Chondrocyte (in vitro differentiated cells): ENCODE measurements around the gene THSD4. TPM values are rescaled to one million over a fixed set of nuclear protein-coding genes. Genes with fewer than 3 reads are reported as not detected.

Experiments used
- DNase-seq: peaks from one replicate; pipeline ENCODE4 v3.0.0; 2021; ENCODE audit warnings: mixed read lengths, low spot score
- H3K27ac Mint-ChIP-seq: one replicate; pipeline ENCODE4 v1.8.0; 2021; ENCODE audit warnings: mild to moderate bottlenecking, moderate library complexity, mixed read lengths; ENCODE audit not compliant: unreplicated experiment
- H3K27me3 Mint-ChIP-seq: 2 replicates; pipeline ENCODE4 v1.8.0; 2021; ENCODE audit warnings: low read depth, mixed read lengths
- H3K36me3 Mint-ChIP-seq: 2 replicates; pipeline ENCODE4 v1.8.0; 2021; ENCODE audit warnings: low read depth, mixed read lengths
- H3K4me1 Mint-ChIP-seq: 2 replicates; pipeline ENCODE4 v1.8.0; 2021; ENCODE audit warnings: low read depth, mild to moderate bottlenecking, mixed read lengths
- H3K4me3 Mint-ChIP-seq: one replicate; pipeline ENCODE4 v1.8.0; 2021; ENCODE audit warnings: mild to moderate bottlenecking, moderate library complexity, mixed read lengths; ENCODE audit not compliant: unreplicated experiment
- H3K9me3 Mint-ChIP-seq: 2 replicates; pipeline ENCODE4 v1.8.0; 2021; ENCODE audit warnings: low read depth, mixed read lengths
- total RNA-seq: library from RNA; stranded (reverse); gene quantifications from 3 replicates; pipeline ENCODE4 v1.2.1, GENCODE V29; 2021
- TF ChIP-seq, protein P1 (sequence below): fragments of 200-600 bp; sonication (generic); IDR thresholded peaks from 2 replicates; pipeline ENCODE4 v1.5.0; 2021; ENCODE audit warnings: antibody characterized with exemption, mild to moderate bottlenecking, moderate library complexity

The THSD4 gene
- total RNA-seq, 1 donor from 2014 or later: 3.4 TPM

DNA sequence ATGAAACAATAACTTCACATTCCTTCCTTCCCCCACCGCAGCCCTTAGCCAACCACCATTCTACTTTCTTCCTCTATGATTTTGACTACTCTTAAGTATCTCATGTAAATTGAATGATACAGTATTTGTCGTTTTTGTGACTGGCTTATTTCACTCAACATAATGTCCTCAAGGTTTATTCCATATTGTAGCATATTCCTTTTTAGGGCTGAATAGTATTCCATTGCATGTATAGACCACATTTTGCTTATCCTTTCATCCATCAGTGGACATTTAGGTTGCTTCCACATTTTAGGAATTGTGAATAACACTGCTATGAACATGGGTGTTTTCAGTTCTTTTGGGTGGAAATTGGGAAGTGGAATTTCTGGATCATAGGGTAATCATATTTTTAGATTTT, 106.1 kb downstream of the THSD4 start:
- DNase-seq: no peak
- Mint-ChIP-seq H3K27me3 (peaks cover 3% of the 10 kb centered on the region), H3K27ac (no peak overlapping the region), H3K36me3 (peaks cover 2% of the 10 kb centered on the region), H3K4me1 (no peaks in the 10 kb centered on the region), H3K4me3 (no peak overlapping the region), H3K9me3 (no peaks in the 10 kb centered on the region)
- TF ChIP-seq, protein P1, sequence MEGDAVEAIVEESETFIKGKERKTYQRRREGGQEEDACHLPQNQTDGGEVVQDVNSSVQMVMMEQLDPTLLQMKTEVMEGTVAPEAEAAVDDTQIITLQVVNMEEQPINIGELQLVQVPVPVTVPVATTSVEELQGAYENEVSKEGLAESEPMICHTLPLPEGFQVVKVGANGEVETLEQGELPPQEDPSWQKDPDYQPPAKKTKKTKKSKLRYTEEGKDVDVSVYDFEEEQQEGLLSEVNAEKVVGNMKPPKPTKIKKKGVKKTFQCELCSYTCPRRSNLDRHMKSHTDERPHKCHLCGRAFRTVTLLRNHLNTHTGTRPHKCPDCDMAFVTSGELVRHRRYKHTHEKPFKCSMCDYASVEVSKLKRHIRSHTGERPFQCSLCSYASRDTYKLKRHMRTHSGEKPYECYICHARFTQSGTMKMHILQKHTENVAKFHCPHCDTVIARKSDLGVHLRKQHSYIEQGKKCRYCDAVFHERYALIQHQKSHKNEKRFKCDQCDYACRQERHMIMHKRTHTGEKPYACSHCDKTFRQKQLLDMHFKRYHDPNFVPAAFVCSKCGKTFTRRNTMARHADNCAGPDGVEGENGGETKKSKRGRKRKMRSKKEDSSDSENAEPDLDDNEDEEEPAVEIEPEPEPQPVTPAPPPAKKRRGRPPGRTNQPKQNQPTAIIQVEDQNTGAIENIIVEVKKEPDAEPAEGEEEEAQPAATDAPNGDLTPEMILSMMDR: no peak

DNA sequence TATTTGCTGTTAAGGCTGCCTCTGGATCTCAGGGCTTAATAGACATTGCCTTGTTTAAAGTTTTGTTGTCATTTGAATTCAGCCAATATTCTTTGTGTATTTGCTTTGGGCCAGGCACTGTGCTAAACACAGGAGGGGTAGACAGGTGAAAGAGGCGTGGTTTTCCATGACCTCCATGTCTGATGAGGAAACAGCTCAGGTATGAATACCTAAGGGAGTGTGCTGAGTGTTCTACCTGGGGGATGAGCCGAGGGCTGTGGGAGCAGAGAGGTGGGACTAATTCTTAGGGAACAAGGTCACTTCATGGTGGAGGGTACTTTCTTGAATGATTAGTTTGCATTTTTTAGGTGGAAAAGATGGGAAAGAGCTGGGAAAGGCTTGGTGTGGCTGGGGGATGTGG, 108.2 kb downstream of the THSD4 start:
- no peaks in the 10 kb centered on the region for H3K9me3 Mint-ChIP-seq
- TF ChIP-seq, protein P1: no peak
- no peak overlapping the region for H3K27ac Mint-ChIP-seq

DNA sequence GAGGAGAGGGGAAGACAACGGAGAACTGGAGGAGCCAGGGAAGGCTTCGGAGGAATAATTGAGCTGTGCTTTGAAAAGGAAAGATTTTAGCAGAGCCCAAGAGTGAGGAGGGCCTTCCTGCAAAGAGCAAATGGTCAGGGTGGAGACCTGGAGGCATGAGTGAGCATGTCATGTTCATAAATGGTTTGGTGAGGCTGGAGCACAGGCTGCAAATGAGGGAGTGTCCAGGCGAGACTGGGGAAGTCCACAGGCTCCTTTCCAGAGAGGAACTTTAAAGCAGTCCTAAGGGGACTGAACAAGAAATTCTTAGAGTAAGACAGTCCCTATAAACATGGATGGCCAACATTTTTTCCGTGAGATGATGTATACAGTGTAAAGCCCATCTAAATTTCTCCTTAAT, 108.8 kb downstream of the THSD4 start:
- TF ChIP-seq, protein P1: no peak
- Mint-ChIP-seq H3K4me3 (no peak overlapping the region), H3K9me3 (no peaks in the 10 kb centered on the region), H3K27me3 (peaks cover 3% of the 10 kb centered on the region), H3K36me3 (peaks cover 2% of the 10 kb centered on the region), H3K27ac (no peak overlapping the region), H3K4me1 (no peaks in the 10 kb centered on the region)
- DNase-seq: no peak

More for the DNA sequence above, 108.2 kb downstream of the THSD4 start:
- Mint-ChIP-seq H3K4me1 (no peaks in the 10 kb centered on the region), H3K36me3 (peaks cover 2% of the 10 kb centered on the region), H3K27me3 (peaks cover 3% of the 10 kb centered on the region), H3K4me3 (no peak overlapping the region)
- DNase-seq: no peak

DNA sequence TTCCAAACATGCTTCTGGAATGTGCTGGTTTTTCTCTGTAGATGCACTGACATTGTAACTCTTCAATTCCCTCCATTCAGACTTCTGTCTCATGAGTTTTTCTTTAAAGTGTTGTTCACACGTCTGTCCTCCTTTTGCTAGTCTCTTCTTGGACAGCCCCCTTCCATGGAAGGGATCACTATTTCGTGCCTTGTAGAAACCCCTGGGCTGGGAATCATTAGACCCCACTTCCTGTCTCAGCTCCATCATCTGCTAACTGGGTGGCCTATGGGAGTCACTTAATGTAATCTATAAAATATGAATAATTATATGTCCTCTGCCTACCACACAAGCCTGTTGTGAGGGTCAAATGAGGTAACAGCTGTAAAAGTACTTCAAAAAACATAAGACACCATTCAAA, 110.6 kb downstream of the THSD4 start:
- no peaks in the 10 kb centered on the region for H3K4me1 Mint-ChIP-seq
- H3K9me3 Mint-ChIP-seq: no peaks in the 10 kb centered on the region
- H3K4me3 Mint-ChIP-seq: no peak overlapping the region

DNA sequence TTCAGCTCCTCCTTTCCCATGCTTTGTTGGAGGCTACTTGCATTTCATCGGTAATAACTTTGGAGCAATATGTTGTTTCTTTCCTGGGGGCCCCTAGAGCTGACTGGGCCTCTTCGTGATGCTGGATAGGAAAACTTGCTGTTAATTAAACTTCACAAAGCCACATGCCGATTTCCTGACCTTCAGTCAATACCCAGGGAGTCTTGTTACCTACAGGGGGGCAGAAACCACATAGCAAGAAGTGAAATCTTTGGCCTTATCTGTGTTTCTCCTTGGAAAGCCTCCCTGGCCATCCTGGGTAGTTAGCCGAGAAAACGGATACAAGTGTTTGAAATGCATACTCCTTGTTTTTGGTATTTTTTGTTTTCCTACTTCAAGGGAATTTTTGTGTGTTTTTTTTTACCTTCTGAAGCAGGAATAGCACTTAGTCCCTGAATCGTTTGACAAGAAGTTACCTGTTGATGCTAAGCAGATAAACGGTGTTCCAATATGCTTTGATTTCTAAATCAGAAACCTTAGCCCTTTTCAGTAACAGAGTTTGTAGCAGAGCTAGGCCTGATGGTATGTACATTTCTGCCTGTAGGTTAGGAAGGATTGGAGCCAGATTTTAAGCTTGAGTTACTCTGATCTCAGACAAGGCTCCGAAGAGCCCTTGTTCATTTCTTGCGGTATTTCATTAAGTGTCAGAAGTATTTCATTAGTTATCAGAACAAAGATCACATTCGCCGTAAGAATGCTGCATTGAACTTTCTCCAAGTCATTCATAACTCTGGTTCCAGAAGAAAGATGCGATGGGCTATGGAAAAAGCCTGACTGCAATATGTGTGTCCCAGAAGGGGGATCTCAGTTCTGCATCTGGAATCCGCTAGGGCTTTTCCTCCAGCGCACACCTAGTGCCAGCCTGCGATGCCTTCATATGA, 111.5 kb downstream of the THSD4 start:
- Mint-ChIP-seq H3K27ac (no peak overlapping the region), H3K4me1 (no peaks in the 10 kb centered on the region), H3K36me3 (peaks cover 2% of the 10 kb centered on the region), H3K4me3 (no peak overlapping the region), H3K27me3 (peaks cover 3% of the 10 kb centered on the region), H3K9me3 (no peaks in the 10 kb centered on the region)
- TF ChIP-seq, protein P1: no peak
- no peak for DNase-seq

More for the DNA sequence above, 110.6 kb downstream of the THSD4 start:
- no peak for DNase-seq
- H3K36me3 Mint-ChIP-seq: peaks cover 2% of the 10 kb centered on the region
- H3K27me3 Mint-ChIP-seq: peaks cover 3% of the 10 kb centered on the region
- TF ChIP-seq, protein P1: no peak
- no peak overlapping the region for H3K27ac Mint-ChIP-seq
